Erythroblast (primary cell): ENCODE results near the gene NAPB.
A peak's percentile ranks its signal among the peaks of the same experiment; 100 is the strongest.

Experiments used
- DNase-seq, 2 experiments: peaks; one replicate each; lab custom pipeline; 2025; lab: John Stamatoyannopoulos, UW
- GATA1 ChIP-seq: IDR thresholded peaks from 2 replicates; pipeline ENCODE4 v1.6.1; 2011; ENCODE audit warnings: low read depth, mild to moderate bottlenecking, control low read depth, low read length, moderate library complexity
- POLR2A ChIP-seq: IDR thresholded peaks from 2 replicates; pipeline ENCODE4 v1.6.1; 2011; ENCODE audit warnings: mild to moderate bottlenecking, low read length

Gene NAPB

DNA sequence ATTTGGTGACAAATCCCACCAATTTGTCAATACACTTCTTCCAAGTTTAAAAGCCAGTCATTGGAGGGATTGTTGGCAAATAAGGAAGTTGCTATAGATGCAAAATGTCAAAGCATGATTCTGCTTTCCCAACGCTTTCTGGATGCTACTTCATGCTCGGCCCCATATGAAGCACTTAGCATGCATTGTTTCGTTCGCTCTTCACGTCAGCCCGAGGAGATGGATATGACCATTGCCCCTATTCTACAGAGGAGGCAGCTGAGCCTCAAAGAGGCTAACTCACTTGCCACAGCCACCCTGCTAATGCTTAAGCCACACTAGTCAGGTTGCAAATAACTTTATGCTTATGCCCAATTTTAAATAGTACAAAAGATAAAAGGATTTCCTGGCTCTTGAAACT lies 73.5 kb downstream of the NAPB start:
- TF ChIP-seq GATA1 (no peak), POLR2A (no peak)
- no peak for DNase-seq

DNA sequence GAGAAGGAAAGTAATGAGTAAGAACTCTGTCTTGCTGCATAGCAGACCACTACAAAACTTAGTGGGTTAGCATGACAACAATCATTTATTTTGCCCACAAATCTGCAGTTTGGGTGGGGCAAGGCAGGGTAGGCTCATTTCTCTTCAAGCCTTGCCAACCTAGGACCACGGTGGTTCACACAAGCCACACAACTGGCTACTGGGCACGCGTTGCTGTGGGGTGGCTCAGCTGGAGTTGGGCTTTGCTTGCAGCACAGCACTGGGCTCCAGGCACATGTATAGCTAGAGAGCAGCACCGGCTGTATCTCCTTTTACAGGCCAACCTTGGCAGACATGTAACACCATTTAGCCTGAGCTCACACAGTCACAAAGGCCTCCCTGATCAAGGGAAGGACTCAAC lies 75.3 kb downstream of the NAPB start:
- TF ChIP-seq POLR2A (no peak), GATA1 (no peak)
- DNase-seq: no peak

DNA sequence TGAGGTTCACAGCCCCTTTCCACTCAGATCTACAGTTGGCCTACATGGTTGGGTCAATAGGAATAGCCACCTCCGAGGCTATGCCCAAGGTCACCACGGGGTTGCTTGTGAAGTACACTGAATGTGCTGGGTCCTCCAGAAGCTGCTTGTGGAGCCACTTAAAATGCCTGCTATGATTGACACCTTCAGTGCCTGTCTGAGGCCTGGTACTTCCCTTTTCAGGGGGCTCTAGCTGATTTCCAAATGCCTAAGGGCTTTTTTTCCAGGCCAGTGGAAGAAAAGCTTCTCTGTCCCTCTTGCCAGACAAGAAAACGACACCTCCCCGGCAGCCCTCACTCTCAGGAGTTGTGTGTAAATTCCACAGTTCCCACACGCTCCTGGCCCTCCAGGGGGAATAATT lies 77.0 kb downstream of the NAPB start:
- no peak for TF ChIP-seq POLR2A
- no peak for TF ChIP-seq GATA1
- no peak for DNase-seq

GRCh38 chr20:23343590-23343989 lies 77.7 kb downstream of the NAPB start:
- TF ChIP-seq POLR2A: no peak
- TF ChIP-seq GATA1: no peak
- DNase-seq: no peak

DNA sequence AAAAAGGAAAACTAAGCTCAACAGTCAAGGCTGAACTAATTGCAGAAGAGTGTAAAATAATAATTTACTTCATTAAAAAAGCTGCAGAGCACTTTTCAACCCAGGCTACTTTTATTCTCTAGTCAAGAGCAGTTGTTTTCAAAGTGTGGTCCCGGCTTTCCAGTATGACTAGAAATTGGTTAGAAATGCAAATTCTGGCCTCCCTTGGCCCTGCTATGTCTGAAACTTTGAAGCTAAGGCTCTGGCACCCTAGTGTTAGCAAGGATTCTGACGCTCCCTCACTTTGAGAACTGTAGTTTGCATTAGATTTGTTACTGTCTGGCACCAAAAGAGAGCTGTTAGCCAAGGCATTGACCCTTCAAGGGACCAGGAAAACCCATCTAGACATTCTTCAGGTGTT lies 80.2 kb downstream of the NAPB start:
- TF ChIP-seq POLR2A (no peak), GATA1 (no peak)

GRCh38 chr20:23340524-23340923 lies 80.8 kb downstream of the NAPB start:
- peak; percentile 60 to 74 for DNase-seq
- TF ChIP-seq POLR2A (no peak), GATA1 (no peak)

More for the DNA sequence above, 80.2 kb downstream of the NAPB start:
- no peak for DNase-seq

DNA sequence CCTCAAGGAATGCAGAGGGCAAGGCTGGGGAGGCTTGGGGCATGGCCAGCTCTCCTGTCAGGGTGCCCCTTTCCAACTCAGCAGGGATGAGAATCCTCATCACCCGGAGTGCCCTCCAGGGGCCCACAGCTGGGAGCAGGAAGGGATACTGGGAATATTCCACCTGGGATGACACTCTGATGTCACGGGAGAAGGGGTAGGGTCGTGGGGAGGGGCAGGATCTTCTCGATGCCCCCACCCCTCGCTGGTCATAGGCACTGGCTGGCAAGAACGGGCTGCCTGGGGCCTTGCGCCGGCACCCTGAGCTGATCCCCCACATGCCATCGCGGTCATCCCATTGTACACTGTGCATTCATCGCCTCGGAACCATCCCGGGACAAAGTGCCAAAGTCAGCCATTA lies 81.3 kb downstream of the NAPB start:
- no peak for DNase-seq
- TF ChIP-seq GATA1: no peak
- TF ChIP-seq POLR2A: no peak

DNA sequence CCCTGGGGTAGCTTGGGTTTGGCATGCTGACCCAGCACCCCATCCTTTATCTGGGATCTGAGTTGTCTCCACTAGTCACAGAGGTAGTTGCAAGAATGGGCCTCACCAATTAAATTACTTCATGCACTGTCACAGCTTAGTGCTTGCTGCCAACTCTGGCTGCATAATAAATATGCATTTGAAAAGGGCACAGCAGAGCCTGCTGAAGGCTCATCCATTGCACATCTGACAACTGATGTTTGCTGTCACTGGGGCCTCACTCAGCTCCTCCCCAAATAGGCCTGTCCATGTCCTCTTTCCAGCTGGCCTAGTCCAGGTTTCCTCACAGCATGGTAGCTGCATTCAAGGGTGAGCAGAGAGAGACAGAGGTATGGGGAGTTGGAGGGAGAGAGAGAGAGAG lies 84.0 kb downstream of the NAPB start:
- DNase-seq: no peak
- TF ChIP-seq POLR2A (no peak), GATA1 (no peak)

DNA sequence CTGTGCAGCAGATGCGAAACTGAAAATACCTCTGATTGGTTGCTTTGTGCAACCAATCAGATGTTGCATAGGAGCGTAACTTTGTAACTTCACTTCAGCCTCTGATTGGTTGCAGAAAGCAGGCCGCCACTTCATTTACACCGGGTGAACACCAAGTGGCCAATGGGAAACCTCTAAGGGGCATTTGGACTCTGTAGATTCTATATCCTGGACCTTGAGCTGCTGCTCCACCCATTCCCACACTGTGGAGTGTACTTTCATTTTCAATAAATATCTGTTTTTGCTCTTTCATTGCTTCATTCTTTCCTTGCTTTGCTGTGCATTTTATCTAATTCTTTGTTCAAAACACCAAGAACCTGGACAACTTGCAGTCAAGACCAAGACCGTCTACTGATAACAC lies 84.8 kb downstream of the NAPB start:
- no peak for DNase-seq
- TF ChIP-seq GATA1 (no peak), POLR2A (no peak)

DNA sequence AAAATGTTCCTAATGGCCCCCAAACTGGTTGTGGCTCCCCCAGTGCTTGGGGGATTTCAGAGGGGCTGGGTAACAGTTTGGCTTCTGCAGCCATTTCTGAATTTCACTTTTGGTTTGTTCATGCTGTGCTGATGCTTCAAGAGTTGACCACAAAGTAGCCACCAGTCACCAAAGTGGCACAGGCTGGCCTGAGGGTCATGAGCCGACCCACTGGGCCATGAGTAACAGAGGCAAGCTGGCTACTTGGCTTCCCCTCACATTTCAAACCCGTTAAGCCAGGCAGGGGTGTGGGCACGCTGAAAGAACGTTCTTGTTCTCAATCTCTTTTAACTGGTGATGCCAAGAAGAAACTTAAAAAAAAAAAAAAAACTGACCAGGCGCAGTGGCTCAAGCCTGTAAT lies 85.8 kb downstream of the NAPB start:
- no peak for TF ChIP-seq POLR2A
- no peak for TF ChIP-seq GATA1

GRCh38 chr20:23334111-23334510 lies 87.2 kb downstream of the NAPB start:
- DNase-seq: no peak
- TF ChIP-seq POLR2A (no peak), GATA1 (no peak)

More for the DNA sequence above, 85.8 kb downstream of the NAPB start:
- no peak for DNase-seq

DNA sequence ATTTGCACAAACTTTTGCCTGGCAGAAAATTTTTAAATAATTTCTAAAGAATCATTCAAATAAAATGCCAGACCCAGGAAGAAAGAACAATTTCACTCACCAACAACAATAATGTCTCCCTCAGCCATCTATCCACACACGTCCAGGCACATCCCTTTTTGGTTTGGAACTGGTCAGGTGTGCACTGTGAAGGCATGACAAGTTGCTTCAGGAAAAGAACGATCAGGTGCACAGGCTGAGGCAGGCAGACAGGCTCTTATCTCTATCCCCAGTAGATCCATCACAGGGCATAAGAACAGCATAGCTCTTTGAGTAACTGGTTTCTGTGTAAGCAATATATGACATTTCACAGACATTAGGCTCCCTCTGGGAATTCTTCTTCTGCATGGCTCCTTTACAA lies 88.8 kb downstream of the NAPB start:
- TF ChIP-seq POLR2A (no peak), GATA1 (no peak)
- no peak for DNase-seq

DNA sequence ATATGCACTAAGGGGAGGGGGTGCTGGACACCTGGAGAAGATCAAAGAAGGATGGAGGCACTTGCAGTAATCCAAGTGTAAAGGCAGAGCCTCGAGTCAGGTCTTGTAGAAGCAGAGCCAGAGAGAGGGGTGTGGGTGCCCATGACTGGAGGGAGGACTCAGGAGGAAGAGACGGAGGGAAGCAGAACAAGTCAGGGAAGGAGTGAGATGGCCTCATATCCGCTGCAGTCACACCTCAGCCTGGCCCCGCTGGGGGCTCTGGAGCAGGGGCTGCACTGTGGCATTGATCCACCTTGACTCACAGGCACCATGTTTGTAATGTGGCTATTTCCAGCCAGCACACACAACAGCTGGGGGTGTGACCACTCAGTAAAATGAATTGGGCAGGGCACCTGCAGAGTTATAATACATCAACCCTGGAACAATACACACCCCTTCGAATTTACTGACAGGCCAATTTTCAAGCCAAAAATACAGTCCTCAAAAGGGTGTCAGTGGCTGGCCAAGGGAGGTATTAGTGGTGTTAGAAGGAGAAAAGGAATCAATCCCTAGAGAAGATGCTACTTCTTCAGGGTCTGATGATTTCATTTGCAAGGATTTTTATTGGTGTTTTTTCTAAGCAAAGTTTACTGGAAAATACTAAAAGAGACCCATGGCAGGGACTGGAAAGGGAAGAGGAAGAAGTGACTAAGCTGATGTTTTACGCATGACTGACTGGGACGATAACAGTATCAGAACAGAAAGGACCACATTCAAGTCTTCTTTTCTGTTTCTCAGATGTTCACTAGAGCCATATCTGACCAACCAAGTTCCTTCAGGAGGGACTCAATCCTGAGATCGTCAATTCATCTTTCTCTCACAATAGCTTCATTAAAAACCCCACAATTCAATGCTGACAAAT lies 89.6 kb downstream of the NAPB start:
- no peak for DNase-seq
- no peak for TF ChIP-seq GATA1
- TF ChIP-seq POLR2A: no peak

DNA sequence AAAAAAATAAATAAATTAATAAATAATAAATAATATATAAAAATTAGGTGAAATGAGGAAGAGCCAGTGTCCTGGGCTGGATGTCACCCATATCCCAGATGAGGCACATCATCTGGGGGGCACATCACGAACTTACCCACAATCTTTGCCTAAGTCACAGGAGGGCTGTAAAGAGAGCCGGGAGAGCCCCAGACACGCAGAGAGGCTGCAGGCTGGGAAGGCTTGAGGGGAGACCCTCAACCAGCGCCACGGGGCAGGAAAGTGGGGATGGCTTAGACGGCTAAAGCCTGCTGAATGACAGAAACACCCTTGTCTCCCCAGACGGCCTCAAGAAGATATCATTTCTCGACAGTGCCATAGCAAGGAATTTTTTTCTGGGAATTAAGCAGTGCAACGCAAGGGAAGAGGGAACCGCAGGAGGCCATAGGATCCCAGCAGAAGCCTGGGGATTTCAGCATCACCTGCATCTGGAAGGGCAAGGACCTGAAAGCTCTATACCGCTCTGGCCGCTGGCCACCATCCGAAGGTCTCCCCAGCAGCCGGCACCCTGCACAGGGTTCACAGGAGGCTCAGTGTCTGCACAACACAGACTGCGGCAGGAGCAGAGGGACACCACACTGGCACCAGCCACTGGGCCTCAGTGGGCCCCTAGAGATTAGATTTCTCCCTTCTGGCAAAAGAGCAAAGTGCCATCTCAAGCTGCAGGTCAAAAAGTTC lies 93.5 kb downstream of the NAPB start:
- TF ChIP-seq GATA1 (no peak), POLR2A (no peak)
- DNase-seq: no peak

DNA sequence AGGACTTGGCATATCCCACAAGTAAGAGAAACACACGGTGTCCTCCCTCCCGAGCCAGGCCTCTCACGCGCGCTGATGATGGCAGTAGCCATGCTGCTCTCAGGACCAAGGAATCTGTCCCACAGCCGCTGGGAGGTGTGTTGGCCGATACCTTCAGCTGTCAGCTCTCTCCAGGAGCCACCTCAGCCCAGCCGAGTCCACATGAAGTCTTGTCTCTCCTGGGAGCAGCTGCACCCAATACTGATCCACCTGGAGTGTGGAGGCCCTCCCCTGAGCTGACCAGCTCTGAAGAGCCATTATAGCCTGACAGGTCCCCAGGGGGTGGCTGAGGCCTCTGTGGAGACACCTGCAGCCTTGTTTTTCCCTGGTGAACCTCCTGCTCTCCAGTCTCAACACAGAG lies 94.5 kb downstream of the NAPB start:
- TF ChIP-seq GATA1 (no peak), POLR2A (no peak)
- no peak for DNase-seq

DNA sequence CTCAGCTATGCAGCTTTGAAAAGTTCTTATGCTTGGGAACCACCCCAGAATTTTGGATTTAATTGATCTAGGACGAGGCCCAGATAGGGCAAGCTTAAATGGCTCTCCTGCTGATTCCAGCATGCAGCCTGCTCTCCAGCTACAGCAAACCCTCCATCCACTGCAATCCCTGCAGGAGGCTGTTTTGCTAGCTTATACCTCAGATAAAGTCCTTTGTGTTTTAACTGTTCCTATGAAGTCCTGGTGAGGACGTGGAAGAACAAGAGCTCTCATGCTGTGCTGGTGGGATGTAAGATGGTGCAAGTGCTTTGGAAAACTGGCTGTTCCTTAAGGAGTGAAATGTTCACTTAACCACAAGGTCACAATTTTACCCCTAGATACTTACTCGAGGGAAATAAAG lies 96.2 kb downstream of the NAPB start:
- DNase-seq: no peak
- TF ChIP-seq GATA1 (no peak), POLR2A (no peak)
